HG03045 (cell line): ENCODE measurements around the gene SERTAD2.

Experiments used
- ATAC-seq: cut with Tn5 transposase; IDR thresholded peaks from one replicate; pipeline ENCODE4 v1.9.1; 2021; ENCODE audit warnings: mild to moderate bottlenecking, moderate library complexity; ENCODE audit not compliant: unreplicated experiment

Gene SERTAD2

GRCh38 chr2:64609942-64610281, 43.8 kb downstream of the SERTAD2 start:
- no peak for ATAC-seq

GRCh38 chr2:64609227-64609941, 44.3 kb downstream of the SERTAD2 start:
- peak; percentile 38 for ATAC-seq

GRCh38 chr2:64608867-64609226, 44.9 kb downstream of the SERTAD2 start:
- ATAC-seq = no peak

- ATAC-seq = no peak
Measured at GRCh38 chr2:64607381-64608304, 46.1 kb downstream of the SERTAD2 start.

- ATAC-seq = peak; percentile 88
Measured at GRCh38 chr2:64606479-64607363, 47.0 kb downstream of the SERTAD2 start.

- no peak for ATAC-seq
Measured at GRCh38 chr2:64605991-64606478, 47.7 kb downstream of the SERTAD2 start.

- ATAC-seq = no peak
Measured at GRCh38 chr2:64605026-64605471, 48.7 kb downstream of the SERTAD2 start.

- ATAC-seq = no peak
Measured at GRCh38 chr2:64604155-64604554, 49.6 kb downstream of the SERTAD2 start.

- no peak for ATAC-seq
Measured at GRCh38 chr2:64602436-64602835, 51.3 kb downstream of the SERTAD2 start.

GRCh38 chr2:64601785-64602391, 51.8 kb downstream of the SERTAD2 start:
- no peak for ATAC-seq

- ATAC-seq = no peak
Measured at GRCh38 chr2:64601034-64601754, 52.5 kb downstream of the SERTAD2 start.

GRCh38 chr2:64599469-64599868, 54.2 kb downstream of the SERTAD2 start:
- no peak for ATAC-seq

GRCh38 chr2:64598226-64598625, 55.5 kb downstream of the SERTAD2 start:
- no peak for ATAC-seq

GRCh38 chr2:64595397-64596176, 58.1 kb downstream of the SERTAD2 start:
- ATAC-seq = no peak

- ATAC-seq = no peak
Measured at GRCh38 chr2:64594226-64594989, 59.3 kb downstream of the SERTAD2 start.

GRCh38 chr2:64593035-64593655, 60.6 kb downstream of the SERTAD2 start:
- ATAC-seq = no peak

- ATAC-seq = no peak
Measured at GRCh38 chr2:64591188-64591587, 62.5 kb downstream of the SERTAD2 start.

- no peak for ATAC-seq
Measured at GRCh38 chr2:64587561-64587960, 66.2 kb downstream of the SERTAD2 start.
